KBM-7 (cell line): Measurements from ENCODE around the gene CSKMT.

ENCODE experiments used
- DNase-seq: peaks from one replicate; pipeline ENCODE4 v3.0.0-alpha.2; 2015
- in situ Hi-C: fragments of 300-500 bp; cut with MboI; formaldehyde crosslinking; loops from 2 replicates; pipeline ENCODE4 v1.14.3; 2020; ENCODE audit warnings: low sequenced_read_pairs, low pct_unique_long_range_greater_than_20kb, mixed read lengths

The CSKMT gene

GRCh38 chr11:62709247-62710000 is 44.3 kb downstream of the CSKMT start:
- no peak for DNase-seq
- in situ Hi-C loops: no loop called here

GRCh38 chr11:62710001-62710345 is 44.9 kb downstream of the CSKMT start:
- no peak for DNase-seq
- in situ Hi-C loops: no loop called here

DNA sequence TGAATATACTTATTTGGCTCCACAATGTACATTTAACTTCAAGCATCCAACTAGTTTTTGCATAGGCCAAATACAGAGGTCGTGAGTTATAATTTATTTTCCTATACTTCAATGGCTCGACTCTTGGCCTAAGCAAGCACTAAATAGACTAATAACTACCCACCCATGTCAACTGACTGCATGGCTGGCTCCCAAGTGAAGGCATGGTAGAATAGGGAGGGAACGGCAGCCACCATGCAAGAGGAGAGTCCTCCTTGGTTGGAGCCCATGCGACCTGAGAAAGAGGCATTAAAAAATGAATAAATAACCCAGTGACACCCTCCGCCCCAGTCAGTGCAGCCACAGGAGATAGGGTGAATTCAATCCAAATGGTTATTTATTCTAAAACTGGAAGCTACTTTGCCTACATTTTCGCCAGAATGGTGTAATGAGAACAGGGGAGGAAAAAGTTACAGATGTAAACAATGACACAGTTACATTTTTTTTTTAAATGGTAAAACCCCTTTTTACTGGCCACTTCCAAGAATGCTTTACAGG is 47.2 kb downstream of the CSKMT start:
- DNase-seq: no peak
- in situ Hi-C loops: no loop called here

- no peak for DNase-seq
- in situ Hi-C loops: no loop called here
Measured at GRCh38 chr11:62712861-62713260, 47.7 kb downstream of the CSKMT start.

- in situ Hi-C loops: no loop called here
- no peak for DNase-seq
Measured at GRCh38 chr11:62713343-62713742, 48.2 kb downstream of the CSKMT start.

- in situ Hi-C loops: no loop called here
- no peak for DNase-seq
Measured at GRCh38 chr11:62715150-62716130, 50.3 kb downstream of the CSKMT start.

DNA sequence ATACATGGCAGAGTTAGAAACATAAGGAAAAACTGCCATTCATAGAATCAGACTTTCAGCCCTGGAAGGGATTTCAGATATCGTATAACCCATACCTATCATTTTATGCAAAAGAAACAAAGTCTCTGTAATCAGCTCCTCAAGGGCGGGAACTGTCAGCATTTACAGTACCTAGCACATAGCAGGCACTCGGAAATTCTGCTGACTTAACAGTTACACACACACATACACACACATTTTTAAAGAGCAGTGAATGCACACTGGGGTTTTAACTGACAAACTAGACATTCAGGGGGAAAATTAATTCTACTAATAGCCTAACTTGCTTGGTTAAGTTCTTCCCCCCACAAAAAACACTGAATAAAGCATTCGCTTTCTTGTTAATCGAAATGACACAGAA is 51.1 kb downstream of the CSKMT start:
- DNase-seq: no peak
- in situ Hi-C loops: no loop called here

DNA sequence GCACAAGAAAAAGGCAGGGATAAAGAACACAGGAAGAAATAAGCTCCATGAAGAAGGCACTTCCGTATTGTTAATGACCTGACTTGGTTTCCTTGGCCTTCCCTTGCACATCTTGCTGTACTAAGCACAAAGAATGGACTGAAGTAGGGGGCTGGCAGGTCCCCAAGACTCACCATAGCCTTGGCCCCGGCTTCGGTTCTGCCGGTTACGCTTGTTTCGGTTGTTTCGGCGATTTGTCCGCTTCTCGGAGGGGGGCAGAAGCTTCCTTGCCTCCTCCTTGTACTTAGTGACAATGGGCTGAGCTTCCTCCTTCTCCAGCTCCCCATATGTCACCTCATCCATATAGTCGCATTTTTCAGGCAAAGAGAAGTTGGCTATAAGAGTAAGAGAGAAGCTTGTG is 51.7 kb downstream of the CSKMT start:
- in situ Hi-C loops: no loop called here
- no peak for DNase-seq
